ENCODE data around the gene PLXDC2.

DNA sequence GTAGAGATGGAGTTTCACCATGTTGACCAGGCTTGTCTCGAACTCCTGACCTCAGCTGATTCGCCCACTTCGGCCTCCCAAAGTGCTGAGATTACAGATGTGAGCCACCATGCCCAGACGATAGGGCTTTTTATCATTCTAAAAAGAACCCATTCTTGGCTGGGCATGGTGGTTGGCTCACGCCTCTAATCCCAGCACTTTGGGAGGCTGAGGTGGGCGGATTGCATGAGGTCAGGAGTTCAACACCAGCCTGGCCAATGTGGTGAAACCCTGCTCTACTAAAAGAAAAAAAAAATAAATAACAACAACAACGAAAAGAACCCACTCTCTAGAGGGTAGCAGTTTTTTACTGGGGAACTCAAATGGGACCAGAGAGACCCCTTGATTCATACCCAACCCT is 112.7 kb downstream of the PLXDC2 start:
- TF ChIP-seq, protein P1, sequence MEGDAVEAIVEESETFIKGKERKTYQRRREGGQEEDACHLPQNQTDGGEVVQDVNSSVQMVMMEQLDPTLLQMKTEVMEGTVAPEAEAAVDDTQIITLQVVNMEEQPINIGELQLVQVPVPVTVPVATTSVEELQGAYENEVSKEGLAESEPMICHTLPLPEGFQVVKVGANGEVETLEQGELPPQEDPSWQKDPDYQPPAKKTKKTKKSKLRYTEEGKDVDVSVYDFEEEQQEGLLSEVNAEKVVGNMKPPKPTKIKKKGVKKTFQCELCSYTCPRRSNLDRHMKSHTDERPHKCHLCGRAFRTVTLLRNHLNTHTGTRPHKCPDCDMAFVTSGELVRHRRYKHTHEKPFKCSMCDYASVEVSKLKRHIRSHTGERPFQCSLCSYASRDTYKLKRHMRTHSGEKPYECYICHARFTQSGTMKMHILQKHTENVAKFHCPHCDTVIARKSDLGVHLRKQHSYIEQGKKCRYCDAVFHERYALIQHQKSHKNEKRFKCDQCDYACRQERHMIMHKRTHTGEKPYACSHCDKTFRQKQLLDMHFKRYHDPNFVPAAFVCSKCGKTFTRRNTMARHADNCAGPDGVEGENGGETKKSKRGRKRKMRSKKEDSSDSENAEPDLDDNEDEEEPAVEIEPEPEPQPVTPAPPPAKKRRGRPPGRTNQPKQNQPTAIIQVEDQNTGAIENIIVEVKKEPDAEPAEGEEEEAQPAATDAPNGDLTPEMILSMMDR (IDR thresholded peaks at IDR 0.05 in 8 of 11, conservative IDR thresholded peaks at IDR 0.05 in 3 of 11), result no peak
- no peak for TF ChIP-seq POLR2AphosphoS5 (IDR thresholded peaks at IDR 0.05)
